A172 (cell line): Measurements from ENCODE around the gene MARCHF9. TPM values are rescaled to one million over a fixed set of nuclear protein-coding genes. Genes with fewer than 3 reads are reported as not detected.
"Not testable (repeated sequence)": the region's sequence is repeated elsewhere in the genome, so short reads cannot be mapped to it uniquely, and the experiment has no call there.

Experiments used
- DNase-seq: peaks from one replicate; pipeline ENCODE4 v3.0.0-alpha.2; 2015; ENCODE audit warnings: low spot score
- total RNA-seq: library from RNA; depleted of rRNA; stranded (reverse); fragments of >200 nt; shearing (Covaris generic); gene quantifications from 2 replicates; pipeline ENCODE4 v1.2.3, GENCODE V29; 2014; rRNA removed

The MARCHF9 gene, protein sequence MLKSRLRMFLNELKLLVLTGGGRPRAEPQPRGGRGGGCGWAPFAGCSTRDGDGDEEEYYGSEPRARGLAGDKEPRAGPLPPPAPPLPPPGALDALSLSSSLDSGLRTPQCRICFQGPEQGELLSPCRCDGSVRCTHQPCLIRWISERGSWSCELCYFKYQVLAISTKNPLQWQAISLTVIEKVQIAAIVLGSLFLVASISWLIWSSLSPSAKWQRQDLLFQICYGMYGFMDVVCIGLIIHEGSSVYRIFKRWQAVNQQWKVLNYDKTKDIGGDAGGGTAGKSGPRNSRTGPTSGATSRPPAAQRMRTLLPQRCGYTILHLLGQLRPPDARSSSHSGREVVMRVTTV
- 10.5 and 12.9 TPM in 2 replicates for total RNA-seq

DNA sequence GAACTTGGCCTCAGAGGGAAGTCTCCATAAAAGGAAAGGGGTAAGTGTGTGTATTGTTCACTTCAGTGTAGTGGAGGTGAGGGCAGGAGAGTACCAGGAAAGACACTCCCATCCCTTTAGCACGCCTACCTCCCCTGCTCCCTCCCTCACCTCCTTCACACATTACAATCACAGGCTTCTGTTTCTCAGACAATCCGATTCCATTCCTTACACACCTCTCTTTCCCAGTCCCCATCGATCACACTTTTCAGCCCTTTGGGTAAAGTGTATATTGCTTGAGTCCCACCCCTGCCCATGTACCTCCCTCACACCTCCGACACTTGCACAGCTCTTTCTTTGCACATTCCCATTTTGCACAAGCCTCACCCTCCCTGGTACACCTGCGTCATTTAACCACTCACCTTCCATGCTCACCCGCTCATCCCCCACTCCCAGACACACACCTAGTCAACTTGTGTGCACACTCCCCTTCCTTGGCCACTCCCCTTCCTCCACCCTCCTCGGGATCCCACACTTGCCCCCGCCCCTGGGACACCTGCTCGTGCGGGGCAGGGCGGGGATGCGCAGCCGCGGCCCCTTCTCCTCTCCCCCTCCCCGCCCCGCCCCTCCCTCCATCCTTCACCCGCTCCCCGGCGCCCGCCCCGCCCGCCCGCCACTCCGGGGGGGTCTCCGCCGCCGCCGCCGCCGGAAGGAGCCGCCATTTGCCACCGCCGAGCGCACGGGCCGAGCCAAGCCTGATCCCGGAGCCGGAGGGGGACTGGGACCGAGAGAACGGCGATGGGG lies at the start of gene MARCHF9:
TSS of gene MARCHF9 (plus strand) at position 693 of the 783 bp plus-strand sequence. CDS start 426 bp downstream, outside the sequence.
- DNase-seq: peak; percentile 54

DNA sequence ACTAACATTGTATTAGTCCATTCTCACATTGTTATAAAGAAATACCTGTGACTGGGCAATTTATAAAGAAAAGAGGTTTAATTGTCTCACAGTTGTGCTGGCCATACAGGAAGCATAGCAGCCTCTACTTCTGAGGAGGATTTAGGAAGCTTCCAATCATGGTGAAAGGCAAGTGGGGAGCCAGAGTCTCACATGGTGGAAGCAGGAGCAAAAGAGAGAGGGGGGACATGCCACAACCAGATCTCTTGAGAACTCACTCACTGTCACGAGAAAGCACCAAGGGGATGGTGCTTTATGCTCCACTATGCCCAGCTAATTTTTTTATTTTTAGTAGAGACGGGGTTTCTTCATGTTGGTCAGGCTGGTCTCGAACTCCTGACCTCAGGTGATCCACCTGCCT lies 47.7 kb upstream of the MARCHF9 start:
- DNase-seq: no peak

DNA sequence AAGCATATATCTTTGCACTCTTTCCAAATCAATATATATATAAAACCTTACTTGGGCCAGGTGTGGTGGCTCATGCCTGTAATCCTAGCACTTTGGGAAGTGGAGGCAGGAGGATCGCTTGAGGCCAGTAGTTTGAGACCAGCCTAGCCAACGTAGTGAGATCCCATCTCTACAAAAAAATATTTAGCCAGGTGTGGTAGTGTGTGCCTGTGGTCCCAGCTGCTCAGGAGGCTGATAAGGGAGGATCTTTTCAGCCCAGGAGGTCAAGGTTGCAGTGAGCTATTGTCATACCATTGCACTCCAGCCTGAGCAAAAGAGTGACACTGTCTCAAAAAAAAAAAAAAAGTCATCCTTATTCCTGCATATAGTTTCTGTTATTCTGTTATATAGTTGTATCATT lies 46.6 kb upstream of the MARCHF9 start:
- DNase-seq: no peak

DNA sequence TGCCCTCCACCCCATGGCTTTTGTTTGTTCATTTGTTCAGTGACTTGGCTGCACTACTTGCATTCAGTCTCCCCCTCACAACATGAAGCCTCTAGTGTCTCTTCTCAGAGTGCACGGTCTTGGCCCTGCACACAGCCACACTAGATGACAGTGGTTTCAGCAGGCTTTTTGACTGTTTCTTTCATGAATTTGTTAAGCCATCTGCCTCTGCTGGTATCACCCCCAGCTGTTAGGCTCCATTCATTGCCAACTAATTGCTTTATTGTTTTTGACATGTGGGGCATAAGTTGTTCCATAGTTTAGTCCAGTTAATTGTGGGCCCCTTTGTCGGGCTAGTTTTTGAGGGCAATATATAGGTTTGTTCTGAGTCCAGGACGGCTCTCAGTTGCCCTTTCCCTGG lies 42.2 kb upstream of the MARCHF9 start:
- DNase-seq: no peak

DNA sequence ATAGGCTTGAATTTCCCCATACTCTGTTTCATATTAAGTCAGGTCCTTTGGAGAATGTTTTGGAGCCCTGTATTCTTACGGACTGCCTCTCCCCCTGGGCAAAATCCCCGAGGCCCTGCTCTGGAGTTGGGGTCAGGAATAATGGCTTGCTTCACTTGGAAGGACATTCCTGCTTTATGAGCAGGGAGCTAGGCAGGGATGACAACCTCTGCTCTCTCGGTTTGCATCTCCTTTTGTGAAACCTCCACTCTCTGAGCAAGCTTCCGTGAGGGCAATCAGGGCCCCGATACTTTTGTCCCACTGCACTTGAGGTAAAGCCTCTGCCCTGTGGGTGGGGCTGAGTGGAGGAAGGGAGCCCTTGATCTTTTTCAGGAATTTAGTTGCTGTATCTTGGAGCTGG lies 41.7 kb upstream of the MARCHF9 start:
- DNase-seq: no peak

DNA sequence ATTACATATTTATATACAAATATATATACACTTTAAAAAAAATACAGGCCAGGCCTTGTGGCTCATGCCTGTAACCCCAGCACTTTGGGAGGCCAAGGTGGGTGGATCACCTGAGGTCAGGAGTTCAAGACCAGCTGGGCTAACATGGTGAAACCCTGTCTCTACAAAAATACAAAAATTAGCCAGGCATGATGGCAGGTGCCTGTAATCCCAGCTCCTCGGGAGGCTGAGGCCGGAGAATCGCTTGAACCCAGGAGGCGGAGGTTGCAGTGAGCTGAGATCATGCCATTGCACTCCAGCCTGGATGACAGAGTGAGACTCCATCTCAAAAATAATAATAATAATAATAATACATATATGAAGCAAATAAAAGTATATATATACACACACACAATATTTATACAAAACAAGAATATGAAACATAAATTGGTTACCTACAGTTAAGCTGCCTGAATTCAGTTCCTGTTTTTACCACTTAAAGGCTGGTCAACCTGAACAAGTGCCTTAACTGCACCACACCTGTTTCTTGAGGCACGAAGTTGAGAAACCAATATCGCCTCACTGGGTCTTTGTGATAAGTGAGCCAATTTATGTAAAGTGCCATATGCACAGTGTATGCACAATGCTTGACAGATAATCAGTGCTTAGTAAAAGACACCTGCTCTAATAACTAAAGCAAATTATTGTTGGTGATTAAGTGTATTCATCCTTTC lies 39.7 kb upstream of the MARCHF9 start:
- DNase-seq: not testable (repeated sequence)

DNA sequence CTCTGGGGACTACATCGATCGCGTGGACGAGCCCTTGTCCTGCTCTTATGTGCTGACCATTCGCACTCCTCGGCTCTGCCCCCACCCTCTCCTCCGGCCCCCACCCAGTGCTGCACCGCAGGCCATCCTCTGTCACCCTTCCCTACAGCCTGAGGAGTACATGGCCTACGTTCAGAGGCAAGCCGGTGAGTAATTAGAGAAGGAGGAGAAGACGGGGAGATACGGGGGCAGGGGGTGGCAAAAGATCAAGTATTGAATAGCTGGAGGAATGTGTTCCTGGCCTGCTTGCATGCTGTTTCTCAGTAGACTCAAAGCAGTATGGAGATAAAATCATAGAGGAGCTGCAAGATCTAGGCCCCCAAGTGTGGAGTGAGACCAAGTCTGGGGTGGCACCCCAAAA lies 39.1 kb upstream of the MARCHF9 start:
- no peak for DNase-seq

DNA sequence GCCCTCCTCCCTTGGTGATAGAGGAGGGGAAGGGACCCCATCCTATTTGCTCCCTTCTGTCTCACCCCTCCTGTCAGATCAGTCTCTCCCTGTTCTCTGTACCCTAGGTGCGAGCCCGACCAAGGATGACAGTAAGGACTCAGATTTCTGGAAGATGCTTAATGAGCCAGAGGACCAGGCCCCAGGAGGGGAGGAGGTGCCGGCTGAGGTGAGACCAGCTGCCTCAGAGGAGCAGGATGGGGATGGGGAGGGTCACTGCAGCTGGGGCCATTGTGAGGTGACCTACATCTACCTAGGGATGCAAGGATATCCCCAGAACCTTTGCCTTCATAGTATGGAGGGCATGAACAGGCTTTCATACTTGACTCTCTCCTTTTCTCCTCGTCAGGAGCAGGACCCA lies 38.6 kb upstream of the MARCHF9 start:
- DNase-seq: no peak

DNA sequence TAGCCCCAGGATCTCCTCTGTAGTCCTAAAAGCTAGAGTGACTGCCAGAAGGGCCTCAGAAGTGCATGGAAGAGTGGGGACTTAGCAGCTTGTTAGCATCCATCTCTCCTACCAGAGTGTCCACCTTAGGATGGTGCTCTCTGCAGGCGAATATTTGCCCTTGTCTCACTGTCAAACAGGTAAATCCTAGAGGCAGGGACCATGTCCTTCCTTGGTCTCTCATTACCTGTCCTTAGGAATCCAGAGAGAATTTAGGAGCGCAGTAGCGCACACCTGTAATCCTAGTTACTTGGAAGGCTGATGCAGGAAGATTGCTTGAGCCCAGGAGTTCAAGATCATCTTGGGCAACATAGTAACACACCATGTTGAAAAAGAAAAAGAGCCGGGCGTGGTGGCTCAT lies 37.8 kb upstream of the MARCHF9 start:
- DNase-seq: no peak

DNA sequence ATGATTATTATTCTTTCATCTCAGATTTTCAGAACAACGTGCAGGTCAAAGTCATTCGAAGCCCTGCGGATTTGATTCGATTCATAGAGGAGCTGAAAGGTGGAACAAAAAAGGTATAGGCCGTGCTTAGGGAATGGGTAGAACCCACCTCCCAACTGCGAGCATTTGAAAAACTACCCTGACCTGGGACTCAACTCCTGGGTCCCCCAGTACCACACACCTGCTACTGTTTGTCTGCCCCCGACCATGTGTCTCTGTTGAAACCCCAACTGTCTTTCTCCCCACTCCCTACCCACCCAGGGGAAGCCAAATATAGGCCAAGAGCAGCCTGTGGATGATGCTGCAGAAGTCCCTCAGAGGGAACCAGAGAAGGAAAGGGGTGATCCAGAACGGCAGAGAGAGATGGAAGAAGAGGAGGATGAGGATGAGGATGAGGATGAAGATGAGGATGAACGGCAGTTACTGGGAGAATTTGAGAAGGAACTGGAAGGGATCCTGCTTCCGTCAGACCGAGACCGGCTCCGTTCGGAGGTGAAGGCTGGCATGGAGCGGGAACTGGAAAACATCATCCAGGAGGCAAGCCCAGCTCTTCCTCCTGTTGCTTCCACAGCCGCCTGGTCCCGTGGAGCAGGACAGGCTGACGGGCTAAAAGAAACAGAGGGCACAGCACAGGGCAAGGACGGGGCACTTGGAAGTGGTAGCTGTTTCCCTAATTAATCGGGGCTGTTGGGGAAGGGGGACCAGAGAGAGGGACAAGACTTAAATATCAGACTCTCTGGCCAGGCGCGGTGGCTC lies 36.9 kb upstream of the MARCHF9 start:
- DNase-seq: no peak

DNA sequence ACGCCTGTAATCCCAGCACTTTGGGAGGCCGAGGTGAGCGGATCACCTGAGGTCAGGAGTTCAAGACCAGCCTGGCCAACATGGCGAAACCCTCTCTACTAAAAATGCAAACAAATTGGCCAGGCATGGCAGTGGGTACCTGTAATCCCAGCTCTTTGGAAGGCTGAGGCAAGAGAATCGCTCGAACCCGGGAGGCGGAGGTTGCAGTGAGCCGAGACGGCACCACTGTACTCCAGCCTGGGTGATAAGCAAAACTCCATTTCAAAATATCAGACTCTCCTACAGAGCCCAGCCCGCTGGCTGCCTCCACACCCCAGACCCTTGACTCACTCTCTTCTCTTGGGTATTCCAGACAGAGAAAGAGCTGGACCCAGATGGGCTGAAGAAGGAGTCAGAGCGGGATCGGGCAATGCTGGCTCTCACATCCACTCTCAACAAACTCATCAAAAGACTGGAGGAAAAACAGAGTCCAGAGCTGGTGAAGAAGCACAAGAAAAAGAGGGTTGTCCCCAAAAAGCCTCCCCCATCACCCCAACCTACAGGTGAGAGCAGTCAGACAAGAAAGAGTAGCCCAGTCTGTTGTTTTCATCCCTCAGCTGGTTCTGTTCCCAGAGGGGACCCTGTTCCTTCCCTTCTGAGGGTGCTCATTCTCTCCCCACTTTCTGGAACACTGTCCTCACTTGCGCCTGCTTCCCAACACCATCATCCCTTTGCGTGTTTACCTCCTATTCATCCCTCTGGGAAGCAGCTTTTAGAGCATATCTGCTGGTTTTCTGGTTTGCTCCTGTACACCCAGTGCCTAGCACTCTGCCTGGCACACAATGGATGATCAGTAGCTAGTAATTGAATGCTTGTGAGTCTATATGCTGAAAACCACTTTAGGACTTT lies 36.0 kb upstream of the MARCHF9 start:
- no peak for DNase-seq

DNA sequence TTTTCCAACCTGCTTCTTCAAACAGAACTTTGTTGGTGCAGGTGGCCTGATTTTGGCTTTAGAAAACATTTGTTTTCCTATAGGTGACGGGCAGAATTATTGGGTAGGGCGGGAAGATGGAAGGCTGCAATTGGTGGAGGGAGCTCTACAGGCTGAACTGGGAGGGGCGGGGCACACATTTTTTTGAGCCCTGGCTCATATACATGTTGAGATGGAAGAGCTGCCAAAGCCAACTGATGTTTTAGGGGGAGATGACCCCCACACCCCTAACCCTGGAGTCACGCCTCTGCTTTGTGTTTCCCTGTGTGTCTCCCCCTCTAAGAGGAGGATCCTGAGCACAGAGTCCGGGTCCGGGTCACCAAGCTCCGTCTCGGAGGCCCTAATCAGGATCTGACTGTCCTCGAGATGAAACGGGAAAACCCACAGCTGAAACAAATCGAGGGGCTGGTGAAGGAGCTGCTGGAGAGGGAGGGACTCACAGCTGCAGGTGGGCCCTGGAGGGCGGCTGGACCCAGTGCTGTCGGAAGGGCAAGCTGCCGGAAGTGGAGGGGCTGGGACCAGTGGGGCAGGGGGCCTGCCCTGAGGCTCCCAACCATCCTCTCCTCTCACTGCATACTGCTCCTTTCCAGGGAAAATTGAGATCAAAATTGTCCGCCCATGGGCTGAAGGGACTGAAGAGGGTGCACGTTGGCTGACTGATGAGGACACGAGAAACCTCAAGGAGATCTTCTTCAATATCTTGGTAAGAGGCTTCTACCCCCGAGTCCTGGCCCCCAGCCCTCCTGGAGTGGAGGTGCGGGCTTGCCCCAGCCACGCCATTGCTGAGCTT lies 34.9 kb upstream of the MARCHF9 start:
- DNase-seq: no peak

DNA sequence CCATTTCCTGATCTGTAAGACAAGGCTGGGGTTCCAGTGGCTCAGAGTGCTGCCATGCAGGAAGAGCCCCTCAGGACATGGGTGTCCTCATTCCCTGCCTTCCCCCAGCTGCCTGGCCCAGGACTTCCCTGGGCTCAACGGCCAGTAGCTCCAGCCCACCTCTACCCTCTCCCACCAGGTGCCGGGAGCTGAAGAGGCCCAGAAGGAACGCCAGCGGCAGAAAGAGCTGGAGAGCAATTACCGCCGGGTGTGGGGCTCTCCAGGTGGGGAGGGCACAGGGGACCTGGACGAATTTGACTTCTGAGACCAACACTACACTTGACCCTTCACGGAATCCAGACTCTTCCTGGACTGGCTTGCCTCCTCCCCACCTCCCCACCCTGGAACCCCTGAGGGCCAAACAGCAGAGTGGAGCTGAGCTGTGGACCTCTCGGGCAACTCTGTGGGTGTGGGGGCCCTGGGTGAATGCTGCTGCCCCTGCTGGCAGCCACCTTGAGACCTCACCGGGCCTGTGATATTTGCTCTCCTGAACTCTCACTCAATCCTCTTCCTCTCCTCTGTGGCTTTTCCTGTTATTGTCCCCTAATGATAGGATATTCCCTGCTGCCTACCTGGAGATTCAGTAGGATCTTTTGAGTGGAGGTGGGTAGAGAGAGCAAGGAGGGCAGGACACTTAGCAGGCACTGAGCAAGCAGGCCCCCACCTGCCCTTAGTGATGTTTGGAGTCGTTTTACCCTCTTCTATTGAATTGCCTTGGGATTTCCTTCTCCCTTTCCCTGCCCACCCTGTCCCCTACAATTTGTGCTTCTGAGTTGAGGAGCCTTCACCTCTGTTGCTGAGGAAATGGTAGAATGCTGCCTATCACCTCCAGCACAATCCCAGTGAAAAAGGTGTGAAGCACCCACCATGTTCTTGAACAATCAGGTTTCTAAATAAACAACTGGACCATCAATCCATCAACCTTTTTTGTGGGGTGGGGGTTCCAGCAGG lies 34.0 kb upstream of the MARCHF9 start:
- no peak for DNase-seq

DNA sequence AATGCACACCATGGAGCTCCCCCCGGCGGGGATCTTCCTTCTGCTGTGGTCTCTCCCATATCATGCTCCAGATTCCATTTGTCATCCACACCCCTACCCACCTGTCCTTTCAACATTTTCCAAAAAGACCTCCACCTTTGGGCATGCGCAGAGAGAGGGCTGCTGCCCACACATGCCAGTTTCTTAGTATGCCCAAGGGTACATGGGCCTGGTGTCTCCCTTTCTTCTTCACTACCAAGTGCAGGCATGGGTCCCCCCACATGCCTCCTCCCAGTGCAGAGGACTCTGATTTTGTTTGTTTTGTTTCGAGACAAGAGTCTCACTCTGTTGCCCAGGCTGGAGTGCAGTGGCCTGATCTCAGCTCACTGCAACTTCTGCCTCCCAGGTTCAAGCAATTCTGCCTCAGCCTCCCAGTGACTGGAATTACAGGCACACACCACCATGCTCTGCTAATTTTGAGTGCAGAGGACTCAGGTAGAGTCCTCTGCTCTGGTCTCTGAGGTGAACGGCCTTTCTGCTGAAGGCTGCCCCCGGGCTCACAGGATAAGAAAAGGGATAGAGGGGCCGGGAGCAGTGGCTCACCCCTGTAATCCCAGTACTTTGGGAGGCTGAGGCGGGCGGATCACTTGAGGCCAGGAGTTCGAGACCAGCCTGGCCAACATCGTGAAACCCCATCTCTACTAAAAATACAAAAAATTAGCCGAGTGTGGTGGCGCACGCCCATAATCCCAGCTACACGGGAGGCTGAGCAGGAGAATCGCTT lies 32.9 kb upstream of the MARCHF9 start:
- DNase-seq: not testable (repeated sequence)

DNA sequence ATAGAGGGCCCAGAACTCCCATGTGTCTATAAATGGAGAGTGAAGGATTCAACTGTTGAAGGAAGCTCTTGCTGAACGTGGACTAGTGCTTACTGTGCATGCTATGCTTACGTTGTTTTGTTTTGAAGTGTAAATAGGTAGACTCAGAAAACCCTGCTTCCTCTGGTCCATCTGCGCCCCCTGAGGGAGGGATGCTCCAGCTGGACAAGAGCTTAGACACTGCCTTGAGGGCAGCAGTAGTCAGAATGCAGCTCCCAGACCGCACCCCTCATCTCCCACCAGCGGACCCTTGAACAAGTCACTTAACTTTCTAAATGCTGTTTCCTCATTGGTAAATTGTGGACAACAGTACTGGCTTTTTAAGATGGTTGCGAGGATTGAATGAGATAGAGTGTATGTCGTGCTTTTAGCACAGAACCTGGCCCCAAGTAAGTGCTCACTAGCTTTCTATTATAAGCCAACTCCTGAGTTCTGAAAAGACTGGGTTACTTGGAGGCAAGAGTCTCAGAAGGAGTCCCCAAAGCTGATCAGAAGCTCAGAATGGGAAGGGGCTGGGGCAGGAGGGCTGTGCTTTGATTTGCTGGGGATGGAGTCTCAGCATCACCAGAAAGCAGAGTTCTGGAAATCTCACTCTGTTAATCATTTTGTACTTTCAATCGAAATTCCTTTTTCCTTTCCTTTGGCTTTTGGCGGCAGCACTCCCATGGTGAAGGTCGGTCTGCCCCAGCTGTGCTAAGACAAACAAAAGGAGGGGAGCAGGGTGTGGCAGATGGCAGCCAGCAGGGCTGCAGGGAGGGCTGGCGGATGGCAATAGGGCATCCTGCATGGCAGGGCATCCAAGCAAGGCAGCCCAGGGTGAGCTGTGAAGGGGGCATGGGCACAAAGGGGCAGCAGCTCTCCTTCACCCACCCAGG lies 31.9 kb upstream of the MARCHF9 start:
- DNase-seq: no peak

DNA sequence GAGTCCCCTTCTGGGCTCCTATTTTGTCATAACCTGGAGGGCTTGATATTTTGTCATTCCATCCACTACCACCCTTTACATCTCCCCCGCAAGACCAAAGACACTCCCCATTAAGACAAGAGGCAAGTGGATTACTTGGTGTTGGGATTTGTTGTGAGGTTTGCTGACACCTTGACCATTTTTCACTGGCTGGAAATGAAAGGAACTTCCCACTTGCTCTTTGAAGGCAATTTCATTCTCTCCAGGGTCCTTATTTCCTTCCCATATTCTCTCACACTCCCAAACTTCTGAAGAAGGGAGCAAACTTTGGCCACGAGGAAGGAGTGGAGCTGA lies 31.3 kb upstream of the MARCHF9 start:
- no peak for DNase-seq
